Hepatocyte (in vitro differentiated cells): ENCODE measurements around the gene VPS8.

Experiments used
- CTCF ChIP-seq: fragments of 200-600 bp; sonication (generic); IDR thresholded peaks from 2 replicates; pipeline ENCODE4 v1.5.1; 2016; ENCODE audit warnings: antibody characterized with exemption, mild to moderate bottlenecking; ENCODE audit not compliant: poor library complexity
- EZH2 ChIP-seq: fragments of 200-600 bp; sonication (generic); IDR thresholded peaks from 2 replicates; pipeline ENCODE4 v1.6.1; 2016; ENCODE audit warnings: antibody characterized with exemption, mild to moderate bottlenecking, borderline replicate concordance

- no peak for TF ChIP-seq CTCF
- no peak for TF ChIP-seq EZH2
These were observed 173.6 kb downstream of the VPS8 start for GRCh38 chr3:184985586-184985985.
